ENCODE measurements around the gene APPBP2.
"Not testable (repeated sequence)": the region's sequence is repeated elsewhere in the genome, so short reads cannot be mapped to it uniquely, and the experiment has no call there.

Gene APPBP2

GRCh38 chr17:60529806-60530205, 3.8 kb upstream of the APPBP2 start:
- DNase-seq, result no peak

GRCh38 chr17:60528828-60529227, 2.8 kb upstream of the APPBP2 start:
- DNase-seq, result no peak

GRCh38 chr17:60527701-60528100, 1.7 kb upstream of the APPBP2 start:
- DNase-seq, result no peak

GRCh38 chr17:60526726-60527125, 684 bp upstream of the APPBP2 start:
- no peak for DNase-seq

GRCh38 chr17:60525328-60525684, 736 bp downstream of the APPBP2 start:
- no peak for DNase-seq

- DNase-seq, result no peak
Observed at GRCh38 chr17:60524463-60525327, 1.3 kb downstream of the APPBP2 start.

- DNase-seq, result no peak
Observed at GRCh38 chr17:60523822-60524221, 2.2 kb downstream of the APPBP2 start.

- DNase-seq, result no peak
Observed at GRCh38 chr17:60522889-60523626, 3.0 kb downstream of the APPBP2 start.

- DNase-seq, result no peak
Observed at GRCh38 chr17:60519795-60520194, 6.2 kb downstream of the APPBP2 start.

GRCh38 chr17:60515683-60516082, 10.4 kb downstream of the APPBP2 start:
- DNase-seq, result not testable (repeated sequence)

GRCh38 chr17:60515199-60515598, 10.8 kb downstream of the APPBP2 start:
- not testable (repeated sequence) for DNase-seq

- DNase-seq, result no peak
Observed at GRCh38 chr17:60514500-60514899, 11.5 kb downstream of the APPBP2 start.

- DNase-seq, result no peak
Observed at GRCh38 chr17:60514053-60514452, 12.0 kb downstream of the APPBP2 start.

- no peak for DNase-seq
Observed at GRCh38 chr17:60513014-60513413, 13.0 kb downstream of the APPBP2 start.

GRCh38 chr17:60510723-60511122, 15.3 kb downstream of the APPBP2 start:
- no peak for DNase-seq

- DNase-seq, result no peak
Observed at GRCh38 chr17:60510031-60510430, 16.0 kb downstream of the APPBP2 start.

GRCh38 chr17:60508384-60508980, 17.6 kb downstream of the APPBP2 start:
- DNase-seq, result no peak

GRCh38 chr17:60506312-60506711, 19.7 kb downstream of the APPBP2 start:
- no peak for DNase-seq

- DNase-seq, result no peak
Observed at GRCh38 chr17:60502145-60502544, 23.9 kb downstream of the APPBP2 start.

GRCh38 chr17:60501589-60501988, 24.5 kb downstream of the APPBP2 start:
- DNase-seq, result no peak

GRCh38 chr17:60496041-60496440, 30.0 kb downstream of the APPBP2 start:
- no peak for DNase-seq

GRCh38 chr17:60495260-60495659, 30.8 kb downstream of the APPBP2 start:
- DNase-seq, result no peak

GRCh38 chr17:60493847-60494321, 32.2 kb downstream of the APPBP2 start:
- no peak for DNase-seq

- no peak for DNase-seq
Observed at GRCh38 chr17:60491771-60492170, 34.3 kb downstream of the APPBP2 start.
